Measurements from ENCODE around the gene PSMC2.

PSMC2 gene

DNA sequence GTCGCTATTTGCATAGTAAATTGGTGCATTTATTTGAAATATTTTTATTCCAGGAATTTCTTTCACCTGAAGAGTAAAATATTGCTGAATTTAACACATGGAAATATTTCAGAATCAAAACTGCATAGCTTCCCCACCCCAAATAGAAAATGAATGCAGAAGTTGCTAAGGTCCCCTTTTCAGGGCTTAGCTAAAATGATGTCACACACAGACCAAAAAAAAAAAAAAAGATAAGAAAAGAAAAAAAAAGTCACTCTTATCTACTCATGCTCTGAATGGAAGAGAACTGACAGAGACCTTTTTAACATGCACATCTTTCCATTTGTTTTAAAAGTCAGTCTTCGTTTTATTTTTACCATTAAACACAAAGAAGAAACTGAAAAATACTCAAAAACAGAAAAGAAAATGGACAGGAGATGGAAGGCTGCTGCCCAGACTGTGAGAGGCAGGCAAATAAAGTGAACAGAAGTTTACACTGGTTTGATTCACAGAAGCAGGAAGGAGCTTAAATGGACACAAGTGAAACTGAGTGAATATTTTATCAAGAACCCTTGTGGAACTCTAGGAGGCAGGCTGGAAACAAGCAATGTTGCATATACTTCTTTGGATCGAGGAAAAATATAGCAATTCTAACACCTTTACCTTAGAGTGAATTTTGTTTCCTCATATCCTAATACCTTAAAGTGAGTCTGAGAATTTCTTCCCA lies 32.0 kb downstream of the PSMC2 start:
- TF ChIP-seq EZH2 (optimal IDR thresholded peaks at IDR 0.05; ENCODE audit: low read depth, low read length) (no peak), CTCF (IDR thresholded peaks at IDR 0.05; ENCODE audit: low read length) (no peak), EZH2phosphoT487 (IDR thresholded peaks at IDR 0.05; ENCODE audit: low read length) (no peak)
- Histone ChIP-seq H4K20me1 (ENCODE audit: insufficient read depth, low read length) (no peaks in the 10 kb centered on the region), H3K27ac (ENCODE audit: low read length) (no peak overlapping the region), H3K79me2 (ENCODE audit: low read length) (no peaks in the 10 kb centered on the region), H3F3A (ENCODE audit: insufficient read depth, low read length) (no peaks in the 10 kb centered on the region), H2AFZ (ENCODE audit: low read length) (no peak overlapping the region), H3K9me3 (replicated peaks; ENCODE audit: insufficient read depth, low read length) (no peaks in the 10 kb centered on the region), H3K36me3 (replicated peaks; ENCODE audit: insufficient read depth, low read length) (no peaks in the 10 kb centered on the region), H3K4me3 (ENCODE audit: low read length) (no peak overlapping the region), H3K9ac (ENCODE audit: low read length) (no peak overlapping the region), H3K4me2 (ENCODE audit: low read depth, low read length) (no peak overlapping the region), H3K4me1 (ENCODE audit: low read length) (no peaks in the 10 kb centered on the region), H3K9me2 (replicated peaks; ENCODE audit: insufficient read depth, low read length) (no peaks in the 10 kb centered on the region), H3K27me3 (replicated peaks; ENCODE audit: insufficient read depth, low read length) (no peaks in the 10 kb centered on the region)
- DNase-seq, result no peak

- H3K27me3 ChIP-seq (replicated peaks; ENCODE audit: insufficient read depth, low read length), result no peaks in the 10 kb centered on the region
- TF ChIP-seq EZH2 (optimal IDR thresholded peaks at IDR 0.05; ENCODE audit: low read depth, low read length), result no peak
- no peak for TF ChIP-seq CTCF (IDR thresholded peaks at IDR 0.05; ENCODE audit: low read length)
- no peak for TF ChIP-seq EZH2phosphoT487 (IDR thresholded peaks at IDR 0.05; ENCODE audit: low read length)
- no peak overlapping the region for H3K27ac ChIP-seq (ENCODE audit: low read length)
- no peaks in the 10 kb centered on the region for H3F3A ChIP-seq (ENCODE audit: insufficient read depth, low read length)
- no peaks in the 10 kb centered on the region for H3K9me3 ChIP-seq (replicated peaks; ENCODE audit: insufficient read depth, low read length)
- H3K9ac ChIP-seq (ENCODE audit: low read length), result no peak overlapping the region
- no peaks in the 10 kb centered on the region for H3K4me1 ChIP-seq (ENCODE audit: low read length)
- no peaks in the 10 kb centered on the region for H4K20me1 ChIP-seq (ENCODE audit: insufficient read depth, low read length)
- H3K36me3 ChIP-seq (replicated peaks; ENCODE audit: insufficient read depth, low read length), result no peaks in the 10 kb centered on the region
- no peak for DNase-seq
- no peaks in the 10 kb centered on the region for H3K9me2 ChIP-seq (replicated peaks; ENCODE audit: insufficient read depth, low read length)
- H3K4me2 ChIP-seq (ENCODE audit: low read depth, low read length), result no peak overlapping the region
- H3K4me3 ChIP-seq (ENCODE audit: low read length), result no peak overlapping the region
- H3K79me2 ChIP-seq (ENCODE audit: low read length), result no peaks in the 10 kb centered on the region
- no peak overlapping the region for H2AFZ ChIP-seq (ENCODE audit: low read length)
These were observed 33.1 kb downstream of the PSMC2 start for GRCh38 chr7:103380395-103381191.

GRCh38 chr7:103381280-103382031 lies 34.0 kb downstream of the PSMC2 start:
- H3K27ac ChIP-seq (ENCODE audit: low read length), result no peak overlapping the region
- no peaks in the 10 kb centered on the region for H3K9me3 ChIP-seq (replicated peaks; ENCODE audit: insufficient read depth, low read length)
- H4K20me1 ChIP-seq (ENCODE audit: insufficient read depth, low read length), result no peaks in the 10 kb centered on the region
- H3F3A ChIP-seq (ENCODE audit: insufficient read depth, low read length), result no peaks in the 10 kb centered on the region
- no peak overlapping the region for H3K4me3 ChIP-seq (ENCODE audit: low read length)
- H3K36me3 ChIP-seq (replicated peaks; ENCODE audit: insufficient read depth, low read length), result no peaks in the 10 kb centered on the region
- H3K9ac ChIP-seq (ENCODE audit: low read length), result no peak overlapping the region
- no peaks in the 10 kb centered on the region for H3K79me2 ChIP-seq (ENCODE audit: low read length)
- H3K4me1 ChIP-seq (ENCODE audit: low read length), result no peaks in the 10 kb centered on the region
- H2AFZ ChIP-seq (ENCODE audit: low read length), result no peak overlapping the region
- DNase-seq, result no peak
- H3K4me2 ChIP-seq (ENCODE audit: low read depth, low read length), result no peak overlapping the region
- H3K27me3 ChIP-seq (replicated peaks; ENCODE audit: insufficient read depth, low read length), result no peaks in the 10 kb centered on the region
- no peaks in the 10 kb centered on the region for H3K9me2 ChIP-seq (replicated peaks; ENCODE audit: insufficient read depth, low read length)
- TF ChIP-seq CTCF (IDR thresholded peaks at IDR 0.05; ENCODE audit: low read length) (no peak), EZH2 (optimal IDR thresholded peaks at IDR 0.05; ENCODE audit: low read depth, low read length) (no peak), EZH2phosphoT487 (IDR thresholded peaks at IDR 0.05; ENCODE audit: low read length) (no peak)

Measured in MM.1S (cell line).